Body of pancreas (tissue), 4 donors: ENCODE measurements around the gene TULP4.
"Not testable (repeated sequence)": the region's sequence is repeated elsewhere in the genome, so short reads cannot be mapped to it uniquely, and the experiment has no call there.

Experiments used
- CTCF ChIP-seq, 7 experiments: fragments of 450-650 bp in 4 of 7; fragments of 200-600 bp in 3 of 7; sonication (generic) in 3 of 7; IDR thresholded peaks; one replicate each; pipeline ENCODE4 v1.5.1; 2016 to 2019; ENCODE audit warnings: antibody characterized with exemption in 7 of 7
- POLR2A ChIP-seq, 3 donors: fragments of 450-650 bp; IDR thresholded peaks; one replicate each; pipeline ENCODE4 v1.6.1; 2016; ENCODE audit warnings: antibody characterized with exemption in 3 of 3, mild to moderate bottlenecking in 2 of 3

DNA sequence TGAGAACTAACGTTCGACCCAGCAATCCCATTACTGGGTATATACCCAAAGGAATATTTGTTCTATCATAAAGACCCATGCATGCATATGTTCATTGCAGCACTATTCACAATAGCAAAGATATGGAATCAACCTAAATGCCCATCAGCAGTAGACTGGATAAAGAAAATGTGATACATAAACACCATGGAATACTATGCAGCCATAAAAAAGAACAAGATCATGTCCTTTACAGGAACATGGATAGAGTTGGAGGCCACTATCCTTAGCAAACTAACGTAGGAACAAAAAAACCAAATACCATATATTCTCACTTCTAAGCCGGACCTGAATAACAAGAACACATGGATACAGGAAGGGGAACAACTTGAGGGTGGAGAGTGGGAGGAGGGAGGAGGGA, 165.5 kb downstream of the TULP4 start:
- not testable (repeated sequence) for TF ChIP-seq POLR2A, CTCF (IDR thresholded peaks at IDR 0.05)
